Stimulated activated CD8-positive, alpha-beta memory T cell treated with anti-CD3 and anti-CD28 coated beads, Interleukin-7, amount 100 ng/mL, for 48 hours (primary cell): ENCODE measurements around the gene CCDC169.
A peak's percentile ranks its signal among the peaks of the same experiment; 100 is the strongest.
"Not testable (repeated sequence)": the region's sequence is repeated elsewhere in the genome, so short reads cannot be mapped to it uniquely, and the experiment has no call there.

ENCODE experiments used
- DNase-seq, 2 donors: peaks; one replicate each; pipeline ENCODE4 v3.0.0-alpha.2; 2020; ENCODE audit warnings: low read depth in 1 of 2; ENCODE audit errors: extremely low read depth in 1 of 2

Gene CCDC169

DNA sequence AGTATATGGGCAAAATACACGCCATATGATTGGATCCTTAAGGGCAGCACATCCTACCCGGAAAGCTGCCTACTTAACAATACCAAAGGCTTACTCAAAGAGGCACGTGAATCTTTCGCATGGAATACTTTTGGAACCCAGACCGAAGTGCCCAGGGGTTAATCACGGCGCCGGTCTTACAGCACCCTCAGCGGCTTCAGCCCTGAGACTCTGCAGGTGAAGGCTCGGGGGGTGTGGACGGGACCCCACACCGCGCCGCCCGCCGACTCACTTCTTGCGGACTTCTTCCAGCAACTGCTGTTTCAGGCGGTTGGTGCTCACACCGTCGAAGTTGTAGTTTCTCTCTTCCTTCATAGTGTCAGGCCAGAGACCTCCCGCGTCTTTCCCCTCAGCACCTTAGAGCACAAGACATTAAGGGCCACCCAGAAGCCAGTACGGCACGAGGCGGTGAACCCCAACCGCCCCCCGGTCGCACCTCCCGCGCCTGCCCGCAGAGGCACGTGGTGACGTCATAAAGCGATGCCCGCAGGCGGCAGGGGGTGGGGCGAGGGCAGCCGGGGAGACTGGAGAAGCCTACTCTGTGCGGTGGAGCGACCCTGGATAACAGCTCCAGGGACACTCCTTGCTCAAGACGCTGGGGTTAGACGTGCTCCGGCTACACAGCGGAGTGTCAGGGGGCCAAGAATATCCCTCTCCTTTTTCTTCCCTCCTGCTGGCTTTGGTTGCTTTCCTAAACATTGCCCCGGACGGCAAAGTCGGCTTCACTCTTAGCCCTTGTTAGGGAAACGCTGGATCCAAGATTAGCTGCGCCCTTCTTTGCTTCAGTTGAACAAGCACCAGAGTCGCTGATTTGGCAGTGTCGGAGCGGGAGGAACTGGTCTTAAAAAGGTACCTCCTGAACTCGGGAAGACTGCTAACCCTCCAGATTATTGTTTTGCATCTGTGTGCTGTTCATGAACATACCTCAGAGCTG is at the start of gene CCDC169:
Gene CCDC169, minus strand, starts transcription at position 449 of the 973 bp plus-strand sequence. Its CDS starts 95 bp downstream, at position 354.
- DNase-seq = peak; percentile 13 to 42

- DNase-seq = peak; percentile 61 to 75
Measured at GRCh38 chr13:36346222-36347083, 48.8 kb upstream of the CCDC169 start, which contains the start of gene SPART. Gene SPART, minus strand, starts transcription at chr13:36346394. Its CDS starts 10,564 bp downstream, at chr13:36335830.

DNA sequence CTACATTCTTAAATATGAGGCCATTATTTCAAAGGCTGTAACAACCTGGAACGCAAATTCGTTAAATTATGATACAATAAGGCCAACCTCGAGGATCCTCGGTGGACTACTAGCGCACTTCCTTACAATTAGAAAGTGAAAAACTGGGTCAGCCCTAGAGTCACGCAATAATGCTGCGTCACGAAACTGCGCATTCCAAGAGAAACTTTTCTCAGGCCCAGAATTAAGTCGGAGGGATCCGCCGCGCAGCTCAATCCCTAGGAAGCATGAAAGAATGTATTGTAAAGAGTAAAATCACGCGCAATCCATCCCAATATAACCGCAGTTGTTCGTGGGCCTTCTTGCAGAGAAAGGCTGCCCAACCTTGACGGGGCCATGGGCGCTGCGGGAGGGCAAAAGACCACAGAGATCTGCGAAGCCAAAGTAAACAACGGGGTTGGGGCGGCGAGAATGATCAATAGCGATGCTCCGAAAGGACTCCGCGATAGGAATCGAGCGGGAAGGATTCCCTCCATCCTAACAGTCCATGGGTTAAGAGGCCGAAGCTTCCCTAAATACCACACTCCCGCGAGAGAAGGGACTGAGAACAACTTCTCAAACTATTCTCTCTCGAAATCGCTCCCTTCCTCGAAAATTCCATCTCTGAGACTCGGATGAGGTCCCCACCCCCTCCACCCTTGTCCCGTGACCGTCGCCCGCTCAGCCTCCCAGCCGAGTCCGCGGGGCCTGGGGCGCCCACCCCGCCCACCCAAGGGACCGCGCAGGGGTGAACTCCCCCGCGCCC is 48.0 kb upstream of the CCDC169 start:
- no peak for DNase-seq

- no peak for DNase-seq
Measured at GRCh38 chr13:36344886-36345437, 47.3 kb upstream of the CCDC169 start.

DNA sequence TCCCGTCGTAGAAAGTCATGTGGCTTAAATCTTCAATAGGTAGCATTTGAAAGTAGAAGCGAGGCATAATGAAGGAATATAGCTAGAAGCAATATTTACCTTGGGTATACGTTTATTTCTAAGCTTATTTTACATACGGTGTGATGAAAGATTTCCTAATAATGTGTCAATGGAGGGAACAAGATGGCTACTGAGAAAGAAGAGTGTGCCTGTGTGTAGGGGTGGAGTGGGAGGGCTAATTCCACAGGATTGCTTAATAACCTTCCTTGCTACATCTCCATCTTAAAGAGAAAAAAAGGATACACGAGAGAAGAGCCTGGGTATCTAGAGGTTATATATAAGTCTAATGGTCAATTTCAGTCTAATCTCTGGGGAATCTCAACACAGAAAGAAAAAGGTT is 46.6 kb upstream of the CCDC169 start:
- no peak for DNase-seq

DNA sequence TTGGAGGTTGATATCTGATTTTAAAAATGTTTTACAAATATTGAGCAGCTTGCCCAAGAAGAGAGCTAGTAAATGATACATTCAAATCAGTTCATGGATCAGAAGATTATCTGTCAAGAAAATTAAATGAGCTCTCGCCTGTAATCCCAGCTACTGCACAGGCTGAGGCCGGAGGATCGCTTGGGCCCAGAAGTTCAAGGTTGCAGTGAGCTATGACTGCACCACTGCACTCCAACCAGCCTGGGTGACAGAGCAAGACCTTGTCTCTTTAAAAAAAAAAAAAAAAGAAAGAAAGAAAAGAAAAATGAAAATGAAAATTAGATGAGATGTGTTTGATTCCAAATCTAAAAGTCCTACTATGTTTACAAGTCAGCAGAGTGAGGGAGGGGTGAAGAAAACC is 46.2 kb upstream of the CCDC169 start:
- DNase-seq = no peak

DNA sequence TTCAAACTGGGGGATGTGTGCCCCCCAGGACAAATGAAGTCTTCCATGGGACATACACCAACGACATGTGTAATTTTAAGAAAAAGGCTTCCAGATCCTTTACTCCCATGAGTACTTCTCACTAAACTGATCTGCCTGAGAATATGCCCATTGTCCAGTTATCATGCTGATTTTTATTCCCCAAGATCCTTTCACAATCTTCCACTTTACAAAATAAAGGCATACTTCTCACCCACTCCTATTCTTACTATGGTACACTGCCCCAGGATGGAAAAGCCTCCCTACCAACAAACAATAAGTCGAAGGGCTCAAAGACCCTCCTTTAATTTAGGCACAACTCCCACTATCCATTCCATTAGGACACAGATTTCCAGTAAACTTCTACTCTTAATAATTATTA is 45.1 kb upstream of the CCDC169 start:
- DNase-seq = no peak

DNA sequence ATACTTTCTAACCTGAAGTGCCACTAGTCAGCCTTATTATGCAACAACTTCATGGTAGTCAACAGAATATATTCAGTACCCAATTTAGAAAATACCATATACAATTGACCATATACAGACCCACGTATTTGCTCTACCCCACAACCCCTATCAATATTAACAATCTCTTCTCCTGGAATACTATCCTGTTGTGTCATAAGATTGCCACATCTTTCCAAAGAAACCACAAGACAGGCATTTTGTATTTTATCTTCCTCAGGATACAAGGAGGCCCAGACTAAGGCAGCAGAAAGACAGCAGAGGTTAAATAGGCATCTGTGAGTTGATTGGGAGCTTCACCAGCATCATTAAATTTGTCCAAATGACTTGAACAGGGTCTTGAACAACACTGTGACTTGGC is 44.1 kb upstream of the CCDC169 start:
- no peak for DNase-seq

- DNase-seq = no peak
Measured at GRCh38 chr13:36339600-36340155, 42.1 kb upstream of the CCDC169 start.

- no peak for DNase-seq
Measured at GRCh38 chr13:36337938-36338641, 40.5 kb upstream of the CCDC169 start.

- no peak for DNase-seq
Measured at GRCh38 chr13:36332986-36333385, 35.4 kb upstream of the CCDC169 start.

DNA sequence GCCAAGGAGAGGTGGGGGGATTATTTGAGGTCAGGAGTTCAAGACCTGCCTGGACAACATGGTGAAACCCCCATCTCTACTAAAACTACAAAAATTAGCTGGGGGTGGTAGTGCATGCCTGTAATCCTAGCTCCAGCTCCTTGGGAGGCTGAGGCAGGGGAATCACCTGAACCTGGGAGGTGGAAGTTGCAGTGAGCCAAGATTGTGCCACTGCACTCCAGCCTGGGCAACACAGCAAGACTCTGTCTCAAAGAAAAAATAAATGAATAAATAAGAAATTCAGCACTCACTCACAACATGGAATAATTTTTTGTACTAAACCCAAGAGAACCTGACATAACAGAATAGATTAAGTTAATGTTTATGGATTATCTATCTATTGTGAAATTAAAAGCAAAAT is 34.6 kb upstream of the CCDC169 start:
- not testable (repeated sequence) for DNase-seq

- DNase-seq = no peak
Measured at GRCh38 chr13:36331280-36331679, 33.7 kb upstream of the CCDC169 start.

DNA sequence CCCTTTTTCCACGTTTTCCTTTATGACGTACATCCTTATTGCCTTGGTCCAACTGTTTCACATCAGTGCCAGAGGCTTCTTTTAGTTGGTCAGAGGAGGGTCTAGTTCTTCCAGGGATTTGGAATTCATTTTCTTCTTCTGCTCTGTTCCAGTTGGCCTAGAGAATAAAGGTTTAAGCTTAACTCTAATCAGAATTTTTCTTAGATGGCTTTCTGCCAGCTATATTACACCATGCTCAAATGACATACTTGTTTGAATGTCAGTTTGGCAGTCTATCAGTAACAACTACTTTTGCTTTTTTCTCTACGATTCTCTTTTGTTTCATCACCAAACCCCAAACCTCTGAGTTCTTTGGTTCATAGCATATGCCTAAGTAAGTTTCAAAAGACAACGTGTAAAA is 31.7 kb upstream of the CCDC169 start:
- no peak for DNase-seq

- no peak for DNase-seq
Measured at GRCh38 chr13:36328821-36329220, 31.2 kb upstream of the CCDC169 start.

- DNase-seq = no peak
Measured at GRCh38 chr13:36325912-36326311, 28.3 kb upstream of the CCDC169 start.

- not testable (repeated sequence) for DNase-seq
Measured at GRCh38 chr13:36324881-36325280, 27.3 kb upstream of the CCDC169 start.

GRCh38 chr13:36323951-36324566 is 26.4 kb upstream of the CCDC169 start:
- no peak for DNase-seq

GRCh38 chr13:36323408-36323807 is 25.8 kb upstream of the CCDC169 start:
- DNase-seq = no peak
